SK-N-SH (cell line): ENCODE data around the gene TANGO6. TPM values are rescaled to one million over a fixed set of nuclear protein-coding genes. Genes with fewer than 3 reads are reported as not detected.

ENCODE experiments used
- CTCF ChIA-PET: fragments of 300-600, 350-600 bp; formaldehyde crosslinking; extraction: SDS; loops from one replicate; lab custom pipeline; 2021; lab: Yijun Ruan, JAX
- POLR2A ChIA-PET: fragments of 350-600 bp; sonication (Branson Sonifier 250); formaldehyde crosslinking; extraction: SDS; loops from one replicate; lab custom pipeline; 2020; ENCODE audit warnings: antibody characterized with exemption, inconsistent platforms; lab: Yijun Ruan, JAX
- DNase-seq: peaks from one replicate; pipeline ENCODE4 v3.0.0; 2012
- H2AFZ ChIP-seq: fragments of 200-600 bp; sonication (generic); 2 replicates; pipeline ENCODE4 v1.8.1; 2016; ENCODE audit warnings: antibody characterized with exemption, mild to moderate bottlenecking, low read depth
- H3F3A ChIP-seq: fragments of 200-600 bp; sonication (generic); replicated peaks from 2 replicates; pipeline ENCODE3; 2016; ENCODE audit warnings: antibody characterized with exemption, mild to moderate bottlenecking; ENCODE audit not compliant: insufficient read depth
- H3K27ac ChIP-seq, 2 experiments: fragments of 200-500 bp in 1 of 2; fragments of 200-600 bp in 1 of 2; sonication (Bioruptor generic) in 1 of 2; sonication (generic), shearing (Covaris generic) in 1 of 2; 2 replicates each; pipeline versions ENCODE4 v1.5.1 to v1.6.1; 2014 to 2016; ENCODE audit warnings: low read depth in 2 of 2, inconsistent platforms in 1 of 2, low read length in 1 of 2, mild to moderate bottlenecking in 1 of 2, mixed read lengths in 1 of 2
- H3K27me3 ChIP-seq: fragments of 200-600 bp; sonication (generic), shearing (Covaris generic); 2 replicates; pipeline ENCODE4 v1.6.1; 2016; ENCODE audit warnings: mixed run types; ENCODE audit not compliant: insufficient read depth
- H3K36me3 ChIP-seq, 2 experiments: fragments of 200-500 bp in 1 of 2; fragments of 200-600 bp in 1 of 2; sonication (Bioruptor generic) in 1 of 2; sonication (generic) in 1 of 2; replicated peaks in 1 of 2; 2 replicates each; pipeline versions ENCODE3 to v1.5.1; 2014 to 2016; ENCODE audit warnings: low read length in 1 of 2, mild to moderate bottlenecking in 1 of 2; ENCODE audit not compliant: insufficient read depth in 2 of 2, control insufficient read depth in 1 of 2
- H3K4me1 ChIP-seq, 2 experiments: fragments of 200-500 bp in 1 of 2; fragments of 200-600 bp in 1 of 2; sonication (Bioruptor generic) in 1 of 2; sonication (generic), shearing (Covaris generic) in 1 of 2; 2 replicates each; pipeline versions ENCODE4 v1.5.1 to v1.6.1; 2014 to 2016; ENCODE audit warnings: low read depth in 1 of 2, low read length in 1 of 2, mixed run types in 1 of 2; ENCODE audit not compliant: insufficient read depth in 2 of 2, control insufficient read depth in 1 of 2
- H3K4me2 ChIP-seq: fragments of 200-600 bp; sonication (generic), shearing (Covaris generic); 2 replicates; pipeline ENCODE4 v1.6.1; 2017; ENCODE audit warnings: mixed run types
- H3K4me3 ChIP-seq, 2 experiments: fragments of 200-500 bp in 1 of 2; fragments of 200-600 bp in 1 of 2; sonication (Bioruptor generic) in 1 of 2; sonication (generic), shearing (Covaris generic) in 1 of 2; 2 replicates each; pipeline versions ENCODE4 v1.5.1 to v1.8.1; 2014 to 2016; ENCODE audit warnings: low read depth in 2 of 2, inconsistent platforms in 1 of 2, low read length in 1 of 2, mild to moderate bottlenecking in 1 of 2, mixed read lengths in 1 of 2, moderate library complexity in 1 of 2
- H3K79me2 ChIP-seq: fragments of 200-600 bp; sonication (generic); 2 replicates; pipeline ENCODE4 v1.8.1; 2017; ENCODE audit warnings: mild to moderate bottlenecking; ENCODE audit not compliant: insufficient read depth
- H3K9ac ChIP-seq: fragments of 200-600 bp; sonication (generic); 2 replicates; pipeline ENCODE4 v1.6.1; 2017; ENCODE audit warnings: mixed run types
- H3K9me2 ChIP-seq: fragments of 200-600 bp; sonication (generic); 2 replicates; pipeline ENCODE4 v1.6.1; 2017; ENCODE audit warnings: mixed run types
- H3K9me3 ChIP-seq: fragments of 200-600 bp; sonication (generic); 2 replicates; pipeline ENCODE4 v1.6.1; 2017; ENCODE audit warnings: mixed run types, mild to moderate bottlenecking, moderate library complexity
- H4K20me1 ChIP-seq: fragments of 200-600 bp; sonication (generic); 2 replicates; pipeline ENCODE4 v1.6.1; 2017; ENCODE audit warnings: mild to moderate bottlenecking, mixed run types; ENCODE audit not compliant: insufficient read depth
- ELF1 ChIP-seq: IDR thresholded peaks from 2 replicates; pipeline ENCODE4 v1.4.0; 2012
- EP300 ChIP-seq, 2 experiments: IDR thresholded peaks; 2 replicates each; pipeline versions ENCODE4 v1.4.0 to v1.6.1; 2012; ENCODE audit warnings: borderline replicate concordance in 1 of 2, low read depth in 1 of 2, low read length in 1 of 2
- EZH2phosphoT487 ChIP-seq: fragments of 200-600 bp; sonication (generic); IDR thresholded peaks from 2 replicates; pipeline ENCODE4 v1.6.1; 2017; ENCODE audit warnings: low read depth, mixed run types, mild to moderate bottlenecking, antibody characterized with exemption, moderate library complexity, borderline replicate concordance
- GATA2 ChIP-seq: sonication (generic); formaldehyde crosslinking; IDR thresholded peaks from 2 replicates; pipeline ENCODE4 v1.5.0; 2020; ENCODE audit warnings: mild to moderate bottlenecking, missing genetic modification reagents
- JUND ChIP-seq: IDR thresholded peaks from 2 replicates; pipeline ENCODE4 v1.4.0; 2012
- NFIC ChIP-seq: IDR thresholded peaks from 2 replicates; pipeline ENCODE4 v1.4.0; 2012; ENCODE audit warnings: borderline replicate concordance
- NRF1 ChIP-seq: IDR thresholded peaks from 2 replicates; pipeline ENCODE4 v1.6.1; 2012; ENCODE audit warnings: low read depth, mild to moderate bottlenecking, low read length
- POLR2AphosphoS5 ChIP-seq: IDR thresholded peaks from 2 replicates; pipeline ENCODE4 v1.6.1; 2012; ENCODE audit warnings: low read depth, low read length
- SMC3 ChIP-seq: IDR thresholded peaks from 2 replicates; pipeline ENCODE4 v1.6.1; 2012; ENCODE audit warnings: low read depth, low read length, improper control_type of control experiment
- WGBS: methylation state at CpG from one replicate; pipeline ENCODE4 v1.1.6; 2017; ENCODE audit warnings: low lambda C conversion rate; 5-methylcytosine and 5-hydroxymethylcytosine counted together
- polyA plus RNA-seq, 3 experiments: library from polyadenylated mRNA; depleted of rRNA; stranded (reverse); fragments of >200 nt; gene quantifications; 2 replicates each; pipeline ENCODE4 v1.2.3, GENCODE V29; 2012
- TF ChIP-seq, protein P1 (sequence below): IDR thresholded peaks from 2 replicates; pipeline ENCODE4; 2012
- TF ChIP-seq, protein P2 (sequence below): IDR thresholded peaks from 2 replicates; pipeline ENCODE4 v1.4.0; 2012; ENCODE audit warnings: low read depth, borderline replicate concordance

Gene TANGO6
- polyA plus RNA-seq, 1 of the 3 experiments (the other 2 are of a cell fraction): 5.5 TPM

DNA sequence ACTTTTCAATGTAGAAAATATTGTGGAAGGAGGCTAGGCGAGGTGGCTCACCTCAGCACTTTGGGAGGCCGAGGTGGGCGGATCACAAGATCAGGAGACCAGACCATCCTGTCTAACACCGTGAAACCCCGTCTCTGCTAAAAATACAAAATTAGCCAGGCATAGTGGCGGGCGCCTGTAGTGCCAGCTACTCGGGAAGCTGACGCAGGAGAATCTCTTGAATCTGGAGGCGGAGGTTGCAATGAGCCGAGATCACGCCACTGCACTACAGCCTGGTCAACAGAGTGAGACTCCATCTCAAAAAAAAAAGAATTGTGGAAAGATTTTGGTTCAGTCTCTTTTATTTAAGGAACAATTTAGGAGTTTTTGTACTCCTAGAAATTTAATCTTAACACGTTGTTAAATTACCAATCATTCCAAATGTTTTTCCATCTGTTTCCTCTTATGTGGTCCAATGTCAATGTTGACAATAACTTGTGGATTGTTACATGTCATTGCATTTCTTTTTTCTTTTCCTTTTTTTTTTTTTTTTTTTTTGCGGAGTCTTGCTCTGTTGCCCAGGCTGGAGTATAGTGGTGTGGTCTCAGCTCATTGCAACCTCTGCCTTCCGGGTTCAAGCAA, 137.5 kb downstream of the TANGO6 start:
- TF ChIP-seq, protein P1, sequence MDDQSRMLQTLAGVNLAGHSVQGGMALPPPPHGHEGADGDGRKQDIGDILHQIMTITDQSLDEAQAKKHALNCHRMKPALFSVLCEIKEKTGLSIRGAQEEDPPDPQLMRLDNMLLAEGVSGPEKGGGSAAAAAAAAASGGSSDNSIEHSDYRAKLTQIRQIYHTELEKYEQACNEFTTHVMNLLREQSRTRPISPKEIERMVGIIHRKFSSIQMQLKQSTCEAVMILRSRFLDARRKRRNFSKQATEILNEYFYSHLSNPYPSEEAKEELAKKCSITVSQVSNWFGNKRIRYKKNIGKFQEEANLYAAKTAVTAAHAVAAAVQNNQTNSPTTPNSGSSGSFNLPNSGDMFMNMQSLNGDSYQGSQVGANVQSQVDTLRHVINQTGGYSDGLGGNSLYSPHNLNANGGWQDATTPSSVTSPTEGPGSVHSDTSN: no peak
- WGBS: 95% methylated on average over 15 of the region's 15 CpGs
- Histone ChIP-seq H3K4me2 (no peak overlapping the region), H3K27me3 (no peaks in the 10 kb centered on the region), H3K79me2 (no peaks in the 10 kb centered on the region), H3K9ac (no peak overlapping the region), H2AFZ (no peak overlapping the region), H3K27ac (no peak overlapping the region), H3K9me2 (no peaks in the 10 kb centered on the region), H4K20me1 (no peaks in the 10 kb centered on the region), H3K36me3 (peaks cover 0 to 4% of the 10 kb centered on the region in 2 experiments), H3K4me3 (no peak overlapping the region), H3K4me1 (0 out of 4 replicates have a peak, but pooled peaks cover 0 to 2% of the 10 kb centered on the region in 2 experiments), H3K9me3 (no peaks in the 10 kb centered on the region), H3F3A (peaks cover 18% of the 10 kb centered on the region)
- CTCF ChIA-PET: no interaction called here
- POLR2A ChIA-PET: no interaction called here
- DNase-seq: no peak

DNA sequence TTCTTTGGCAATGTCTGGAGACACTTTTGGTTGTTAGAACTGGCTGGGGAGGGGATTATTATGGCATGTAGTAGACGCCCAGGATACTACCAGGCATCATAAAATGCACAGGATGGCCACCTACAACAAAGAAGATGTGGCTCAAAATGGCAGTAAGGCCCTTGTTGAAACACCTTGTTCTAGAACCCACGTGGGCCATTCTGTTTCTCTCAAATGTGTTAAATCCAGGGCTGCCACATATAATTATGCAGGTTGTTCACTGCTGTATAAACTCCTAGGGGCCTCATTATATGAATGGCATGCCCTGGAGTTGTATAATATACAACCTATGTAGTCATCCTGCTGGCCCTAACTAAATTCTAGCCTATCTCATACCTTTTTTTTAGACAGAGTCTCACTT, 138.6 kb downstream of the TANGO6 start:
- Histone ChIP-seq H3K4me1 (0 out of 4 replicates have a peak, but pooled peaks cover 0 to 5% of the 10 kb centered on the region in 2 experiments), H3K36me3 (no peaks in the 10 kb centered on the region), H2AFZ (no peak overlapping the region), H3K9me3 (no peaks in the 10 kb centered on the region), H3K4me2 (no peak overlapping the region), H3K9me2 (no peaks in the 10 kb centered on the region), H3K79me2 (no peaks in the 10 kb centered on the region), H3K27ac (no peak overlapping the region), H3K27me3 (no peaks in the 10 kb centered on the region), H3F3A (peaks cover 13% of the 10 kb centered on the region), H3K9ac (no peak overlapping the region), H4K20me1 (no peaks in the 10 kb centered on the region), H3K4me3 (no peak overlapping the region)
- POLR2A ChIA-PET: no interaction called here
- CTCF ChIA-PET: no interaction called here
- WGBS: 72% methylated on average over 2 of the region's 2 CpGs
- TF ChIP-seq GATA2: no peak
- TF ChIP-seq NRF1: no peak
- no peak for TF ChIP-seq ELF1
- no peak for TF ChIP-seq POLR2AphosphoS5
- TF ChIP-seq SMC3: no peak
- TF ChIP-seq JUND: no peak
- TF ChIP-seq, protein P2, sequence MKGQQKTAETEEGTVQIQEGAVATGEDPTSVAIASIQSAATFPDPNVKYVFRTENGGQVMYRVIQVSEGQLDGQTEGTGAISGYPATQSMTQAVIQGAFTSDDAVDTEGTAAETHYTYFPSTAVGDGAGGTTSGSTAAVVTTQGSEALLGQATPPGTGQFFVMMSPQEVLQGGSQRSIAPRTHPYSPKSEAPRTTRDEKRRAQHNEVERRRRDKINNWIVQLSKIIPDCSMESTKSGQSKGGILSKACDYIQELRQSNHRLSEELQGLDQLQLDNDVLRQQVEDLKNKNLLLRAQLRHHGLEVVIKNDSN: no peak
- TF ChIP-seq EP300 (IDR thresholded peaks at IDR 0.05; ENCODE audit: borderline replicate concordance in 1 of 2, low read depth in 1 of 2, low read length in 1 of 2): no peak
- TF ChIP-seq NFIC: no peak
- no peak for TF ChIP-seq EZH2phosphoT487
- DNase-seq: no peak
